ENCODE results near the gene QRSL1.

Gene QRSL1

GRCh38 chr6:106634565-106634964 is 5.2 kb downstream of the QRSL1 start:
- TF ChIP-seq FOXP2 (optimal IDR thresholded peaks at IDR 0.05; ENCODE audit: borderline replicate concordance, extremely low read depth, extremely low read length, insufficient read depth): no peak
- no peak for TF ChIP-seq TAF1 (IDR thresholded peaks at IDR 0.05; ENCODE audit: borderline replicate concordance, insufficient read depth, low read length)
- no peak for TF ChIP-seq SIN3A (IDR thresholded peaks at IDR 0.05; ENCODE audit: borderline replicate concordance, insufficient read depth, low read length)
- TF ChIP-seq POLR2AphosphoS5 (IDR thresholded peaks at IDR 0.05; ENCODE audit: low read depth, low read length): no peak
- TF ChIP-seq REST (IDR thresholded peaks at IDR 0.05; ENCODE audit: insufficient read depth in 1 of 2, low read depth in 2 of 2, low read length in 2 of 2): no peak

GRCh38 chr6:106637051-106637716 is 7.8 kb downstream of the QRSL1 start:
- TF ChIP-seq FOXP2 (optimal IDR thresholded peaks at IDR 0.05; ENCODE audit: borderline replicate concordance, extremely low read depth, extremely low read length, insufficient read depth) (no peak), SIN3A (IDR thresholded peaks at IDR 0.05; ENCODE audit: borderline replicate concordance, insufficient read depth, low read length) (no peak), POLR2AphosphoS5 (IDR thresholded peaks at IDR 0.05; ENCODE audit: low read depth, low read length) (no peak), TAF1 (IDR thresholded peaks at IDR 0.05; ENCODE audit: borderline replicate concordance, insufficient read depth, low read length) (no peak)

- no peak for TF ChIP-seq POLR2AphosphoS5 (IDR thresholded peaks at IDR 0.05; ENCODE audit: low read depth, low read length)
- TF ChIP-seq REST (IDR thresholded peaks at IDR 0.05; ENCODE audit: insufficient read depth in 1 of 2, low read depth in 2 of 2, low read length in 2 of 2): no peak
- TF ChIP-seq TAF1 (IDR thresholded peaks at IDR 0.05; ENCODE audit: borderline replicate concordance, insufficient read depth, low read length): no peak
- no peak for TF ChIP-seq SIN3A (IDR thresholded peaks at IDR 0.05; ENCODE audit: borderline replicate concordance, insufficient read depth, low read length)
- TF ChIP-seq FOXP2 (optimal IDR thresholded peaks at IDR 0.05; ENCODE audit: borderline replicate concordance, extremely low read depth, extremely low read length, insufficient read depth): no peak
Observed at GRCh38 chr6:106637717-106638341, 8.5 kb downstream of the QRSL1 start.

GRCh38 chr6:106639812-106640211 is 10.4 kb downstream of the QRSL1 start:
- TF ChIP-seq REST (IDR thresholded peaks at IDR 0.05; ENCODE audit: insufficient read depth in 1 of 2, low read depth in 2 of 2, low read length in 2 of 2) (no peak), SIN3A (IDR thresholded peaks at IDR 0.05; ENCODE audit: borderline replicate concordance, insufficient read depth, low read length) (no peak), TAF1 (IDR thresholded peaks at IDR 0.05; ENCODE audit: borderline replicate concordance, insufficient read depth, low read length) (no peak), POLR2AphosphoS5 (IDR thresholded peaks at IDR 0.05; ENCODE audit: low read depth, low read length) (no peak), FOXP2 (optimal IDR thresholded peaks at IDR 0.05; ENCODE audit: borderline replicate concordance, extremely low read depth, extremely low read length, insufficient read depth) (no peak)

GRCh38 chr6:106642476-106642875 is 13.1 kb downstream of the QRSL1 start:
- TF ChIP-seq SIN3A (IDR thresholded peaks at IDR 0.05; ENCODE audit: borderline replicate concordance, insufficient read depth, low read length): no peak
- no peak for TF ChIP-seq FOXP2 (optimal IDR thresholded peaks at IDR 0.05; ENCODE audit: borderline replicate concordance, extremely low read depth, extremely low read length, insufficient read depth)
- TF ChIP-seq POLR2AphosphoS5 (IDR thresholded peaks at IDR 0.05; ENCODE audit: low read depth, low read length): no peak
- no peak for TF ChIP-seq REST (IDR thresholded peaks at IDR 0.05; ENCODE audit: insufficient read depth in 1 of 2, low read depth in 2 of 2, low read length in 2 of 2)
- TF ChIP-seq TAF1 (IDR thresholded peaks at IDR 0.05; ENCODE audit: borderline replicate concordance, insufficient read depth, low read length): no peak
